ENCODE measurements around the gene TEX14. TPM values are rescaled to one million over a fixed set of nuclear protein-coding genes. Genes with fewer than 3 reads are reported as not detected.
"Not testable (repeated sequence)": the region's sequence is repeated elsewhere in the genome, so short reads cannot be mapped to it uniquely, and the experiment has no call there.

Gene TEX14
- total RNA-seq, 3 donors from 2014 or later, result 0.16 to 0.33 (median 0.29) TPM

GRCh38 chr17:58679263-58680037, 12.4 kb downstream of the TEX14 start:
- no peaks in the 10 kb centered on the region for H3K9me3 ChIP-seq
- H3K4me1 ChIP-seq, result no peaks in the 10 kb centered on the region
- DNase-seq (ENCODE audit: low spot score in 2 of 2), result no peak
- H3K27ac ChIP-seq, result peak overlapping the region in 1 of 2 donors; percentile 12
- H3K36me3 ChIP-seq, result no peaks in the 10 kb centered on the region
- TF ChIP-seq POLR2AphosphoS5 (IDR thresholded peaks at IDR 0.05) (peak in 2 of 3 donors; percentile 33 to 46), POLR2A (IDR thresholded peaks at IDR 0.05) (no peak)
- intact Hi-C loops (cut with DNase I; ENCODE audit: low total_unique reads), result no loop called here
- H3K27me3 ChIP-seq, result no peaks in the 10 kb centered on the region
- no peak overlapping the region for H3K4me3 ChIP-seq

- H3K4me1 ChIP-seq; H3K27ac ChIP-seq; intact Hi-C loops (cut with DNase I; ENCODE audit: low total_unique reads): not testable (repeated sequence)
These were observed 13.6 kb downstream of the TEX14 start for GRCh38 chr17:58678287-58678686.

GRCh38 chr17:58677194-58677880, 14.5 kb downstream of the TEX14 start:
- no peak overlapping the region for H3K27ac ChIP-seq
- no peaks in the 10 kb centered on the region for H3K4me1 ChIP-seq
- no peaks in the 10 kb centered on the region for H3K9me3 ChIP-seq
- intact Hi-C loops (cut with DNase I; ENCODE audit: low total_unique reads), result no loop called here
- H3K4me3 ChIP-seq, result no peak overlapping the region
- no peak for TF ChIP-seq POLR2AphosphoS5 (IDR thresholded peaks at IDR 0.05)
- TF ChIP-seq POLR2A (IDR thresholded peaks at IDR 0.05), result no peak
- no peak for TF ChIP-seq CTCF (IDR thresholded peaks at IDR 0.05)
- no peaks in the 10 kb centered on the region for H3K36me3 ChIP-seq
- DNase-seq (ENCODE audit: low spot score in 2 of 2), result no peak
- H3K27me3 ChIP-seq, result no peaks in the 10 kb centered on the region

More at GRCh38 chr17:58678287-58678686, 13.6 kb downstream of the TEX14 start:
- H3K36me3 ChIP-seq; DNase-seq (ENCODE audit: low spot score in 2 of 2); H3K4me3 ChIP-seq; H3K27me3 ChIP-seq; H3K9me3 ChIP-seq: not testable (repeated sequence)

GRCh38 chr17:58671969-58672368, 19.9 kb downstream of the TEX14 start:
- H3K9me3 ChIP-seq, result no peaks in the 10 kb centered on the region
- H3K4me1 ChIP-seq, result no peaks in the 10 kb centered on the region
- H3K27ac ChIP-seq, result no peak overlapping the region
- no peaks in the 10 kb centered on the region for H3K27me3 ChIP-seq
- intact Hi-C loops (cut with DNase I; ENCODE audit: low total_unique reads), result no loop called here
- no peak overlapping the region for H3K4me3 ChIP-seq
- no peak for TF ChIP-seq POLR2A (IDR thresholded peaks at IDR 0.05)
- no peak for TF ChIP-seq CTCF (IDR thresholded peaks at IDR 0.05)
- TF ChIP-seq POLR2AphosphoS5 (IDR thresholded peaks at IDR 0.05), result no peak
- no peak for DNase-seq (ENCODE audit: low spot score in 2 of 2)
- H3K36me3 ChIP-seq, result no peaks in the 10 kb centered on the region

GRCh38 chr17:58669853-58670252, 22.0 kb downstream of the TEX14 start:
- Histone ChIP-seq H3K9me3 (no peaks in the 10 kb centered on the region), H3K4me1 (no peaks in the 10 kb centered on the region), H3K4me3 (no peak overlapping the region), H3K36me3 (no peaks in the 10 kb centered on the region), H3K27ac (no peak overlapping the region), H3K27me3 (no peaks in the 10 kb centered on the region)
- TF ChIP-seq CTCF (IDR thresholded peaks at IDR 0.05), result no peak
- no peak for TF ChIP-seq POLR2A (IDR thresholded peaks at IDR 0.05)
- no peak for TF ChIP-seq POLR2AphosphoS5 (IDR thresholded peaks at IDR 0.05)
- DNase-seq (ENCODE audit: low spot score in 2 of 2), result no peak
- intact Hi-C loops (cut with DNase I; ENCODE audit: low total_unique reads), result no loop called here

GRCh38 chr17:58668598-58668935, 23.3 kb downstream of the TEX14 start:
- no peaks in the 10 kb centered on the region for H3K4me1 ChIP-seq
- H3K27me3 ChIP-seq, result no peaks in the 10 kb centered on the region
- no peak for TF ChIP-seq CTCF (IDR thresholded peaks at IDR 0.05)
- no peak for TF ChIP-seq POLR2A (IDR thresholded peaks at IDR 0.05)
- TF ChIP-seq POLR2AphosphoS5 (IDR thresholded peaks at IDR 0.05), result no peak

More at GRCh38 chr17:58668598-58668935, 23.3 kb downstream of the TEX14 start:
- Histone ChIP-seq H3K9me3 (no peaks in the 10 kb centered on the region), H3K27ac (no peak overlapping the region), H3K4me3 (no peak overlapping the region), H3K36me3 (no peaks in the 10 kb centered on the region)
- DNase-seq (ENCODE audit: low spot score in 2 of 2), result no peak
- intact Hi-C loops (cut with DNase I; ENCODE audit: low total_unique reads), result no loop called here

All from breast epithelium (tissue), 4 donors.